AG09319 (cell line): ENCODE results near the gene CPA5.

Source experiments
- DNase-seq: peaks from one replicate; pipeline ENCODE4 v3.0.0-alpha.2; 2010; ENCODE audit warnings: low read depth; ENCODE audit errors: extremely low read depth
- CTCF ChIP-seq: IDR thresholded peaks from 2 replicates; pipeline ENCODE4 v1.5.1; 2011; ENCODE audit warnings: low read depth, mild to moderate bottlenecking, inconsistent platforms, low read length, moderate library complexity

The CPA5 gene

GRCh38 chr7:130302649-130303048 is 42.0 kb upstream of the CPA5 start:
- DNase-seq, result no peak
- no peak for TF ChIP-seq CTCF

GRCh38 chr7:130303127-130303526 is 41.5 kb upstream of the CPA5 start:
- DNase-seq, result no peak
- TF ChIP-seq CTCF, result no peak

DNA sequence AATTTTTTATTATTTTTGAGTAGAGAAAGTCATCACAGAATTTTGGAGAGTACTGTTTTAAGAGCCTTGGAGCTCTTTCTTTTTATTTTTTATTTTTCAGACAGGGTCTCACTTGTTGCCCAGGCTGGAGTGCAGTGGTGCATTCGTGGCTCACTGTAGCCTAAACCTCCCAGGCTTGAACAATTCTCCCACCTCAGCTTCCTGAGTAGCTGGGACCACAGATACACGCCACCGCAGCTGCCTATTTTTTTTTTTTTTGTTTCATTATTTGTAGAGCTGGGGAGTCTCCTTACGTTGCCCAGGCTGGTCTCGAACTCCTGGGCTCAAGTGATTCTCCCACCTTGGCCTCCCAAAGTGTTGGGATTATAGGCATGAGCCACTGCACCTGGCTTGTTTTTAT is 41.1 kb upstream of the CPA5 start:
- DNase-seq, result no peak
- no peak for TF ChIP-seq CTCF

DNA sequence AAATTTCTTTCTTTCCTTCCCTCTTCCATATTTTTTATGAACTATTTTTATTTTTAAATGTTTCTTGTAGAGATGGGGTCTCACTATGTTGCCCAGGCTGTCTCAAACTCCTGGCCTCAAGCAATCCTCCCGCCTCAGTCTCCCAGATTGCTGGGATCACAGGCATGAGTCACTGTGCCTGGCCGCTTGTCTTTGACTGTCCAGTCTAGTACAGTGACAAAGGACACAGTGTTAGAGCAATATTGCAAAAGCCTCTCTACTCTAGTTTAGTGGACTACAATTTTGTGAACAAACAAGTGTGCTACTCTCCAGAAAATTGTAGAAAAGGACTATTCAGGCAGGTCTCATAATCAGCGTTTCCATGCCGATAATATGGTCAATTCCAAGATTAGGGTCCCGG is 40.6 kb upstream of the CPA5 start:
- DNase-seq, result no peak
- TF ChIP-seq CTCF, result no peak

- no peak for TF ChIP-seq CTCF
- no peak for DNase-seq
Measured at GRCh38 chr7:130304878-130305277, 39.7 kb upstream of the CPA5 start.

DNA sequence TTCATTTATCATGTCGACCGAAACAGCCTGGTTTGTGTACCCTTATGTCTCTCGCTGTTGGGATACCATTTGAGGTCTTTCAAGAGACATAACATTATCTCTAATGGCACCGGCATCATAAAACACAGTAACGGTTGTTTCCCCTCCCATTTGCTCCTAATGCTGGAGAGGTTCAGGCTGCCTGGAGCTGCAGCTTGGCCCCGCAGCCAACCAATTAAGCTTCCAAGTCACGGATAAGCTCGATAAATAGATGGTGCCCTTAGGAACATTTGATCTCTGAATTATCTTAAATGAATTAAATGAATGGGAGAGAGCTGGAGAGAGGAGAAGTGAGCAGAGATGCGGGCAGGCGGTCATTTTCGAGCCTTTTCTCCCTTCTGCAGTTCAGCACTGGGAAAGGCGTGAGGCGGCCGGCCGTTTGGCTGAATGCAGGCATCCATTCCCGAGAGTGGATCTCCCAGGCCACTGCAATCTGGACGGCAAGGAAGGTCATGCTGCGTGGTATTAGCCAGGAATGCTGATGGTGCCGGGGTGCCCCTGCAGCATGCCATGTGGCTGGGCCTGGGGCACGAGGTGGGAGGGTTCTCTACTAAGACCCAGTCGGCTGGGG is 39.1 kb upstream of the CPA5 start:
- no peak for TF ChIP-seq CTCF
- DNase-seq, result no peak

DNA sequence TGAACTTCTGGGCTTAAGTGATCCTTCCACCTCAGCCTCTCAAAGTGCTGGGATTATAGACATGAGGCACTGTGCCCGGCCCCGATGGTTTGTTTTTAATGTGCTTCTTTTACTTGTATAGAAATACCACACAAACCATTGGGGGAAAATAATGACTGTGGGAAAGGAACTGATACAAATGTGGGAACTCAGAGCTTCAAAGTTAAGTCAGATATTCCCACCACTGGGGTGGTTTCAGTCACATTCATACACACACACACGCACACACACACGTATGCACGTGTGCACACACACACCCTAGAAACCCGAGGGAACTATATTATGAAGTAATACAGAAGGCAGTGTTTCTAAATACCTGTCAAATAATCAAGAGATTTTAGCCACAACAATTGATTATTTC is 34.6 kb upstream of the CPA5 start:
- DNase-seq, result no peak
- no peak for TF ChIP-seq CTCF
